ENCODE data around the gene RYR1.
"Not testable (repeated sequence)": the region's sequence is repeated elsewhere in the genome, so short reads cannot be mapped to it uniquely, and the experiment has no call there.

Gene RYR1

GRCh38 chr19:38466050-38466449 lies 32.6 kb downstream of the RYR1 start:
- Histone ChIP-seq H3K9me3 (ENCODE audit: control insufficient read depth, low read length) (no peaks in the 10 kb centered on the region), H3K4me1 (ENCODE audit: control insufficient read depth, insufficient read depth, low read length) (no peaks in the 10 kb centered on the region), H3K9ac (ENCODE audit: low read length) (no peak overlapping the region), H3K27me3 (replicated peaks; ENCODE audit: control insufficient read depth, insufficient read depth, low read length) (peaks cover 27% of the 10 kb centered on the region), H3K36me3 (ENCODE audit: control insufficient read depth, insufficient read depth, low read length, severe bottlenecking) (no peaks in the 10 kb centered on the region), H3K4me3 (ENCODE audit: low read length) (no peak overlapping the region)
- DNase-seq (ENCODE audit: low read depth): no peak

GRCh38 chr19:38467541-38468525 lies 34.3 kb downstream of the RYR1 start:
- no peak for DNase-seq (ENCODE audit: low read depth)
- H3K9me3 ChIP-seq (ENCODE audit: control insufficient read depth, low read length): no peaks in the 10 kb centered on the region
- H3K36me3 ChIP-seq (ENCODE audit: control insufficient read depth, insufficient read depth, low read length, severe bottlenecking): no peaks in the 10 kb centered on the region
- H3K9ac ChIP-seq (ENCODE audit: low read length): no peak overlapping the region
- H3K4me1 ChIP-seq (ENCODE audit: control insufficient read depth, insufficient read depth, low read length): no peaks in the 10 kb centered on the region
- no peak overlapping the region for H3K4me3 ChIP-seq (ENCODE audit: low read length)
- H3K27me3 ChIP-seq (replicated peaks; ENCODE audit: control insufficient read depth, insufficient read depth, low read length): peaks cover 27% of the 10 kb centered on the region

- no peak overlapping the region for H3K4me3 ChIP-seq (ENCODE audit: low read length)
- no peaks in the 10 kb centered on the region for H3K4me1 ChIP-seq (ENCODE audit: control insufficient read depth, insufficient read depth, low read length)
- no peaks in the 10 kb centered on the region for H3K36me3 ChIP-seq (ENCODE audit: control insufficient read depth, insufficient read depth, low read length, severe bottlenecking)
- no peak overlapping the region for H3K9ac ChIP-seq (ENCODE audit: low read length)
- H3K27me3 ChIP-seq (replicated peaks; ENCODE audit: control insufficient read depth, insufficient read depth, low read length): peaks cover 30% of the 10 kb centered on the region
- no peaks in the 10 kb centered on the region for H3K9me3 ChIP-seq (ENCODE audit: control insufficient read depth, low read length)
- no peak for DNase-seq (ENCODE audit: low read depth)
These were observed 35.7 kb downstream of the RYR1 start for GRCh38 chr19:38469151-38469550.

GRCh38 chr19:38470788-38471480 lies 37.4 kb downstream of the RYR1 start:
- no peaks in the 10 kb centered on the region for H3K9me3 ChIP-seq (ENCODE audit: control insufficient read depth, low read length)
- H3K4me1 ChIP-seq (ENCODE audit: control insufficient read depth, insufficient read depth, low read length): no peaks in the 10 kb centered on the region
- no peak for DNase-seq (ENCODE audit: low read depth)
- H3K27me3 ChIP-seq (replicated peaks; ENCODE audit: control insufficient read depth, insufficient read depth, low read length): peaks cover 32% of the 10 kb centered on the region
- H3K36me3 ChIP-seq (ENCODE audit: control insufficient read depth, insufficient read depth, low read length, severe bottlenecking): no peaks in the 10 kb centered on the region
- H3K4me3 ChIP-seq (ENCODE audit: low read length): no peak overlapping the region
- H3K9ac ChIP-seq (ENCODE audit: low read length): no peak overlapping the region

- H3K9me3 ChIP-seq (ENCODE audit: control insufficient read depth, low read length); H3K4me1 ChIP-seq (ENCODE audit: control insufficient read depth, insufficient read depth, low read length); H3K9ac ChIP-seq (ENCODE audit: low read length); DNase-seq (ENCODE audit: low read depth); H3K4me3 ChIP-seq (ENCODE audit: low read length); H3K36me3 ChIP-seq (ENCODE audit: control insufficient read depth, insufficient read depth, low read length, severe bottlenecking): not testable (repeated sequence)
- H3K27me3 ChIP-seq (replicated peaks; ENCODE audit: control insufficient read depth, insufficient read depth, low read length): peaks cover 38% of the 10 kb centered on the region
These were observed 39.2 kb downstream of the RYR1 start for GRCh38 chr19:38472725-38473124.

GRCh38 chr19:38473201-38473600 lies 39.7 kb downstream of the RYR1 start:
- Histone ChIP-seq H3K4me3 (ENCODE audit: low read length) (no peak overlapping the region), H3K27me3 (replicated peaks; ENCODE audit: control insufficient read depth, insufficient read depth, low read length) (peaks cover 38% of the 10 kb centered on the region), H3K9me3 (ENCODE audit: control insufficient read depth, low read length) (no peaks in the 10 kb centered on the region), H3K36me3 (ENCODE audit: control insufficient read depth, insufficient read depth, low read length, severe bottlenecking) (no peaks in the 10 kb centered on the region), H3K4me1 (ENCODE audit: control insufficient read depth, insufficient read depth, low read length) (no peaks in the 10 kb centered on the region), H3K9ac (ENCODE audit: low read length) (no peak overlapping the region)
- no peak for DNase-seq (ENCODE audit: low read depth)

- Histone ChIP-seq H3K27me3 (replicated peaks; ENCODE audit: control insufficient read depth, insufficient read depth, low read length) (peaks cover 29% of the 10 kb centered on the region), H3K36me3 (ENCODE audit: control insufficient read depth, insufficient read depth, low read length, severe bottlenecking) (no peaks in the 10 kb centered on the region), H3K4me1 (ENCODE audit: control insufficient read depth, insufficient read depth, low read length) (no peaks in the 10 kb centered on the region), H3K9me3 (ENCODE audit: control insufficient read depth, low read length) (no peaks in the 10 kb centered on the region), H3K9ac (ENCODE audit: low read length) (no peak overlapping the region), H3K4me3 (ENCODE audit: low read length) (no peak overlapping the region)
- no peak for DNase-seq (ENCODE audit: low read depth)
These were observed 41.7 kb downstream of the RYR1 start for GRCh38 chr19:38475176-38475575.

- Histone ChIP-seq H3K27me3 (replicated peaks; ENCODE audit: control insufficient read depth, insufficient read depth, low read length) (peaks cover 28% of the 10 kb centered on the region), H3K9me3 (ENCODE audit: control insufficient read depth, low read length) (no peaks in the 10 kb centered on the region), H3K36me3 (ENCODE audit: control insufficient read depth, insufficient read depth, low read length, severe bottlenecking) (no peaks in the 10 kb centered on the region), H3K4me3 (ENCODE audit: low read length) (no peak overlapping the region), H3K4me1 (ENCODE audit: control insufficient read depth, insufficient read depth, low read length) (no peaks in the 10 kb centered on the region), H3K9ac (ENCODE audit: low read length) (no peak overlapping the region)
- DNase-seq (ENCODE audit: low read depth): no peak
These were observed 44.9 kb downstream of the RYR1 start for GRCh38 chr19:38478273-38478971.

- DNase-seq (ENCODE audit: low read depth): no peak
- Histone ChIP-seq H3K9me3 (ENCODE audit: control insufficient read depth, low read length) (peaks cover 5% of the 10 kb centered on the region), H3K4me3 (ENCODE audit: low read length) (no peak overlapping the region), H3K36me3 (ENCODE audit: control insufficient read depth, insufficient read depth, low read length, severe bottlenecking) (no peaks in the 10 kb centered on the region), H3K27me3 (replicated peaks; ENCODE audit: control insufficient read depth, insufficient read depth, low read length) (peaks cover 23% of the 10 kb centered on the region), H3K9ac (ENCODE audit: low read length) (no peak overlapping the region), H3K4me1 (ENCODE audit: control insufficient read depth, insufficient read depth, low read length) (no peaks in the 10 kb centered on the region)
These were observed 49.0 kb downstream of the RYR1 start for GRCh38 chr19:38482496-38482895.

- peaks cover 22% of the 10 kb centered on the region for H3K27me3 ChIP-seq (replicated peaks; ENCODE audit: control insufficient read depth, insufficient read depth, low read length)
These were observed 49.6 kb downstream of the RYR1 start for GRCh38 chr19:38483016-38483630.

GRCh38 chr19:38484747-38485146 lies 51.3 kb downstream of the RYR1 start:
- H3K36me3 ChIP-seq (ENCODE audit: control insufficient read depth, insufficient read depth, low read length, severe bottlenecking): no peaks in the 10 kb centered on the region
- peaks cover 5% of the 10 kb centered on the region for H3K9me3 ChIP-seq (ENCODE audit: control insufficient read depth, low read length)
- peaks cover 18% of the 10 kb centered on the region for H3K27me3 ChIP-seq (replicated peaks; ENCODE audit: control insufficient read depth, insufficient read depth, low read length)
- no peak overlapping the region for H3K4me3 ChIP-seq (ENCODE audit: low read length)
- no peak for DNase-seq (ENCODE audit: low read depth)
- H3K9ac ChIP-seq (ENCODE audit: low read length): no peak overlapping the region
- no peaks in the 10 kb centered on the region for H3K4me1 ChIP-seq (ENCODE audit: control insufficient read depth, insufficient read depth, low read length)

More at GRCh38 chr19:38483016-38483630, 49.6 kb downstream of the RYR1 start:
- Histone ChIP-seq H3K36me3 (ENCODE audit: control insufficient read depth, insufficient read depth, low read length, severe bottlenecking) (no peaks in the 10 kb centered on the region), H3K4me3 (ENCODE audit: low read length) (no peak overlapping the region), H3K4me1 (ENCODE audit: control insufficient read depth, insufficient read depth, low read length) (no peaks in the 10 kb centered on the region), H3K9ac (ENCODE audit: low read length) (no peak overlapping the region), H3K9me3 (ENCODE audit: control insufficient read depth, low read length) (peaks cover 5% of the 10 kb centered on the region)
- no peak for DNase-seq (ENCODE audit: low read depth)

Measured in adipocyte (in vitro differentiated cells).